ENCODE data around the gene ANKRD33B. TPM values are rescaled to one million over a fixed set of nuclear protein-coding genes. Genes with fewer than 3 reads are reported as not detected.

Gene ANKRD33B
- total RNA-seq, 1 experiment from 2014 or later = 3.1 TPM

GRCh38 chr5:10519729-10520128 lies 44.1 kb upstream of the ANKRD33B start:
- ChIA-PET CTCF (interaction anchor here (0.5 to 0.6 kb wide), 2 partner anchors 9 to 43 kb away, joined by 3 read pairs; no protein-coding TSS in a partner anchor), POLR2A (no interaction called here)
- Mint-ChIP-seq H3K9me3 (ENCODE audit: unreplicated experiment) (no peaks in the 10 kb centered on the region), H3K27ac (ENCODE audit: low read depth, unreplicated experiment) (no peak overlapping the region), H3K4me1 (ENCODE audit: insufficient read depth, unreplicated experiment) (peaks cover 12% of the 10 kb centered on the region), H3K36me3 (ENCODE audit: insufficient read depth, unreplicated experiment) (no peaks in the 10 kb centered on the region), H3K4me3 (ENCODE audit: unreplicated experiment) (no peak overlapping the region), H3K27me3 (ENCODE audit: insufficient read depth, unreplicated experiment) (no peaks in the 10 kb centered on the region)
- no peak for DNase-seq (ENCODE audit: unreplicated experiment)
- no TSS peak for BruUV-seq (replicated peaks)
- intact Hi-C loops (cut with micrococcal nuclease) = no loop called here
- no peak for TF ChIP-seq CTCF (IDR thresholded peaks at IDR 0.05; ENCODE audit: unreplicated experiment)

GRCh38 chr5:10520706-10521105 lies 43.2 kb upstream of the ANKRD33B start:
- Mint-ChIP-seq H3K27me3 (ENCODE audit: insufficient read depth, unreplicated experiment) (no peaks in the 10 kb centered on the region), H3K36me3 (ENCODE audit: insufficient read depth, unreplicated experiment) (no peaks in the 10 kb centered on the region), H3K27ac (ENCODE audit: low read depth, unreplicated experiment) (no peak overlapping the region)

GRCh38 chr5:10521466-10522223 lies 42.2 kb upstream of the ANKRD33B start:
- H3K4me3 Mint-ChIP-seq (ENCODE audit: unreplicated experiment) = no peak overlapping the region
- intact Hi-C loops (cut with micrococcal nuclease) = no loop called here
- H3K4me1 Mint-ChIP-seq (ENCODE audit: insufficient read depth, unreplicated experiment) = peaks cover 25% of the 10 kb centered on the region
- no peak overlapping the region for H3K27ac Mint-ChIP-seq (ENCODE audit: low read depth, unreplicated experiment)
- H3K9me3 Mint-ChIP-seq (ENCODE audit: unreplicated experiment) = no peaks in the 10 kb centered on the region
- no peak for DNase-seq (ENCODE audit: unreplicated experiment)
- BruUV-seq (replicated peaks) = no TSS peak
- H3K27me3 Mint-ChIP-seq (ENCODE audit: insufficient read depth, unreplicated experiment) = no peaks in the 10 kb centered on the region
- ChIA-PET CTCF (interaction anchor here (1.1 to 1.4 kb wide), 3 partner anchors 7 to 106 kb away, joined by 3 to 7 read pairs (median 6); no protein-coding TSS in a partner anchor), POLR2A (interaction anchor here (0.9 kb wide), 1 partner anchor 41 kb away, joined by 4 read pairs; no protein-coding TSS in a partner anchor)
- no peaks in the 10 kb centered on the region for H3K36me3 Mint-ChIP-seq (ENCODE audit: insufficient read depth, unreplicated experiment)
- TF ChIP-seq CTCF (IDR thresholded peaks at IDR 0.05; ENCODE audit: unreplicated experiment) = peak; percentile 24

More at GRCh38 chr5:10520706-10521105, 43.2 kb upstream of the ANKRD33B start:
- no TSS peak for BruUV-seq (replicated peaks)
- H3K4me3 Mint-ChIP-seq (ENCODE audit: unreplicated experiment) = no peak overlapping the region
- DNase-seq (ENCODE audit: unreplicated experiment) = no peak
- CTCF ChIA-PET = interaction anchor here (1.1 to 1.4 kb wide), 3 partner anchors 8 to 107 kb away, joined by 3 to 7 read pairs (median 6); no protein-coding TSS in a partner anchor
- peaks cover 16% of the 10 kb centered on the region for H3K4me1 Mint-ChIP-seq (ENCODE audit: insufficient read depth, unreplicated experiment)
- TF ChIP-seq CTCF (IDR thresholded peaks at IDR 0.05; ENCODE audit: unreplicated experiment) = no peak
- POLR2A ChIA-PET = interaction anchor here (0.9 kb wide), 1 partner anchor 40 kb away, joined by 4 read pairs; no protein-coding TSS in a partner anchor
- H3K9me3 Mint-ChIP-seq (ENCODE audit: unreplicated experiment) = no peaks in the 10 kb centered on the region
- intact Hi-C loops (cut with micrococcal nuclease) = no loop called here

GRCh38 chr5:10522224-10522611 lies 41.7 kb upstream of the ANKRD33B start:
- no peak for DNase-seq (ENCODE audit: unreplicated experiment)
- Mint-ChIP-seq H3K4me1 (ENCODE audit: insufficient read depth, unreplicated experiment) (peaks cover 25% of the 10 kb centered on the region), H3K4me3 (ENCODE audit: unreplicated experiment) (no peak overlapping the region), H3K9me3 (ENCODE audit: unreplicated experiment) (no peaks in the 10 kb centered on the region), H3K27me3 (ENCODE audit: insufficient read depth, unreplicated experiment) (no peaks in the 10 kb centered on the region), H3K27ac (ENCODE audit: low read depth, unreplicated experiment) (no peak overlapping the region), H3K36me3 (ENCODE audit: insufficient read depth, unreplicated experiment) (no peaks in the 10 kb centered on the region)
- intact Hi-C loops (cut with micrococcal nuclease) = no loop called here
- BruUV-seq (replicated peaks) = no TSS peak
- no peak for TF ChIP-seq CTCF (IDR thresholded peaks at IDR 0.05; ENCODE audit: unreplicated experiment)
- ChIA-PET CTCF (no interaction called here), POLR2A (no interaction called here)
